Measurements from ENCODE around the gene EXOC3L1. TPM values are rescaled to one million over a fixed set of nuclear protein-coding genes. Genes with fewer than 3 reads are reported as not detected.
A peak's percentile ranks its signal among the peaks of the same experiment; 100 is the strongest.

EXOC3L1 gene
- total RNA-seq, 1 donor from 2014 or later, result 4.1 TPM

GRCh38 chr16:67170168-67170948 is 19.6 kb downstream of the EXOC3L1 start, which contains the start of gene NOL3:
TSS of gene NOL3 (plus strand) at chr16:67170538.
- peak; percentile 94 for DNase-seq (ENCODE audit: missing footprints)
- peak; percentile 72 for ATAC-seq
- intact Hi-C loops (cut with DNase I), result no loop called here

- DNase-seq (ENCODE audit: missing footprints), result peak; percentile 73
- no peak for ATAC-seq
- intact Hi-C loops (cut with DNase I), result no loop called here
These were observed 20.2 kb downstream of the EXOC3L1 start for GRCh38 chr16:67169642-67170167.

- intact Hi-C loops (cut with DNase I), result no loop called here
- ATAC-seq, result no peak
- DNase-seq (ENCODE audit: missing footprints), result peak; percentile 55
These were observed 20.9 kb downstream of the EXOC3L1 start for GRCh38 chr16:67169011-67169451.

GRCh38 chr16:67167588-67167987 is 22.3 kb downstream of the EXOC3L1 start:
- intact Hi-C loops (cut with DNase I), result no loop called here
- no peak for ATAC-seq
- DNase-seq (ENCODE audit: missing footprints), result peak; percentile 52

GRCh38 chr16:67166598-67167168 is 23.3 kb downstream of the EXOC3L1 start:
- intact Hi-C loops (cut with DNase I), result no loop called here
- DNase-seq (ENCODE audit: missing footprints) (no peak), ATAC-seq (no peak)

- DNase-seq (ENCODE audit: missing footprints) (peak; percentile 64), ATAC-seq (no peak)
- intact Hi-C loops (cut with DNase I), result no loop called here
These were observed 23.8 kb downstream of the EXOC3L1 start for GRCh38 chr16:67166110-67166547.

- intact Hi-C loops (cut with DNase I), result no loop called here
These were observed 24.5 kb downstream of the EXOC3L1 start for GRCh38 chr16:67165121-67166078.

GRCh38 chr16:67164599-67165061 is 25.3 kb downstream of the EXOC3L1 start, which contains the start of gene HSF4:
TSS of gene HSF4 (plus strand) at chr16:67164745. CDS start at chr16:67164812, 67 bp downstream.
- peak; percentile 87 for DNase-seq (ENCODE audit: missing footprints)
- intact Hi-C loops (cut with DNase I), result no loop called here
- peak; percentile 62 for ATAC-seq

More at GRCh38 chr16:67165121-67166078, 24.5 kb downstream of the EXOC3L1 start:
- DNase-seq (ENCODE audit: missing footprints), result peak; percentile 64
- ATAC-seq, result no peak

GRCh38 chr16:67163999-67164558 is 25.9 kb downstream of the EXOC3L1 start:
- ATAC-seq (peak; percentile 17), DNase-seq (ENCODE audit: missing footprints) (peak; percentile 62)
- intact Hi-C loops (cut with DNase I), result no loop called here

- intact Hi-C loops (cut with DNase I), result no loop called here
- ATAC-seq, result peak; percentile 51
- DNase-seq (ENCODE audit: missing footprints), result peak; percentile 86
These were observed 26.6 kb downstream of the EXOC3L1 start for GRCh38 chr16:67163164-67163998.

GRCh38 chr16:67162506-67163163 is 27.3 kb downstream of the EXOC3L1 start:
- intact Hi-C loops (cut with DNase I), result no loop called here
- ATAC-seq, result no peak
- peak; percentile 39 for DNase-seq (ENCODE audit: missing footprints)

GRCh38 chr16:67161595-67162058 is 28.3 kb downstream of the EXOC3L1 start:
- intact Hi-C loops (cut with DNase I), result loop anchor here (1.0 to 2.0 kb wide), 2 partner anchors 23 to 257 kb away; no protein-coding TSS in a partner anchor
- DNase-seq (ENCODE audit: missing footprints), result peak; percentile 75
- peak; percentile 16 for ATAC-seq

- DNase-seq (ENCODE audit: missing footprints) (peak; percentile 81), ATAC-seq (no peak)
- intact Hi-C loops (cut with DNase I), result loop anchor here (5.0 kb wide), 2 partner anchors 47 to 132 kb away; partner anchors contain the start of gene CBFB
These were observed 31.0 kb downstream of the EXOC3L1 start for GRCh38 chr16:67158637-67159600.

- intact Hi-C loops (cut with DNase I), result loop anchor here (5.0 kb wide), 2 partner anchors 46 to 131 kb away; partner anchors contain the start of gene CBFB
- DNase-seq (ENCODE audit: missing footprints), result no peak
- ATAC-seq, result no peak
These were observed 31.9 kb downstream of the EXOC3L1 start for GRCh38 chr16:67157892-67158635.

All from Right ventricle myocardium inferior (tissue), 1 donor.